A673 (cell line): ENCODE results near the gene SLC15A4. TPM values are rescaled to one million over a fixed set of nuclear protein-coding genes. Genes with fewer than 3 reads are reported as not detected.
"Not testable (repeated sequence)": the region's sequence is repeated elsewhere in the genome, so short reads cannot be mapped to it uniquely, and the experiment has no call there.

Experiments used
- BruUV-seq: library from RNA; stranded (reverse); fragments of 400-500 nt; replicated peaks from 2 replicates; lab custom pipeline; 2021; lab: Mats Ljungman, UMichigan
- CTCF ChIA-PET: fragments of 300-600 bp; sonication (Branson Sonifier 250); formaldehyde crosslinking; loops from one replicate; lab custom pipeline; 2022; ENCODE audit warnings: antibody characterized with exemption; lab: Charles Lee
- POLR2A ChIA-PET: fragments of 300-600 bp; sonication (Branson Sonifier 250); formaldehyde crosslinking; loops from one replicate; lab custom pipeline; 2022; ENCODE audit warnings: antibody characterized with exemption; ENCODE audit not compliant: low non-redundant PET; lab: Charles Lee
- DNase-seq: peaks from one replicate; pipeline ENCODE4 v3.0.0-alpha.2; 2015; ENCODE audit warnings: low spot score
- H3K27ac ChIP-seq: fragments of 200-600 bp; sonication (generic); 2 replicates; pipeline ENCODE4 v1.5.1; 2016; ENCODE audit warnings: mixed run types, low read depth, mild to moderate bottlenecking, mixed read lengths, antibody characterized with exemption, low read length; ENCODE audit not compliant: poor library complexity, severe bottlenecking
- H3K27me3 ChIP-seq: fragments of 200-600 bp; sonication (generic); replicated peaks from 2 replicates; pipeline ENCODE4 v1.6.1; 2017; ENCODE audit warnings: mixed run types, low read depth, mild to moderate bottlenecking, mixed read lengths, antibody characterized with exemption, low read length; ENCODE audit not compliant: insufficient read depth, poor library complexity
- H3K36me3 ChIP-seq: fragments of 200-600 bp; sonication (generic); 2 replicates; pipeline ENCODE4 v1.6.1; 2016; ENCODE audit warnings: mixed run types, mild to moderate bottlenecking, mixed read lengths, antibody characterized with exemption, low read length; ENCODE audit not compliant: insufficient read depth, poor library complexity, severe bottlenecking
- H3K4me1 ChIP-seq: fragments of 200-600 bp; sonication (generic); 2 replicates; pipeline ENCODE4 v1.6.1; 2017; ENCODE audit warnings: mixed run types, mild to moderate bottlenecking, mixed read lengths, antibody characterized with exemption, low read length; ENCODE audit not compliant: insufficient read depth, poor library complexity, severe bottlenecking
- H3K4me3 ChIP-seq: fragments of 200-600 bp; sonication (generic); 2 replicates; pipeline ENCODE4 v1.5.1; 2016; ENCODE audit warnings: low read depth, mixed run types, mild to moderate bottlenecking, mixed read lengths, low read length; ENCODE audit not compliant: poor library complexity, severe bottlenecking
- H3K9me3 ChIP-seq: fragments of 200-600 bp; sonication (generic); 2 replicates; pipeline ENCODE4 v1.6.1; 2016; ENCODE audit warnings: mixed run types, low read depth, mild to moderate bottlenecking, mixed read lengths, antibody characterized with exemption, low read length; ENCODE audit not compliant: poor library complexity, severe bottlenecking
- EZH2 ChIP-seq: fragments of 200-600 bp; sonication (generic); IDR thresholded peaks from 2 replicates; pipeline ENCODE4 v1.6.1; 2017; ENCODE audit warnings: borderline replicate concordance, low read depth, mild to moderate bottlenecking, mixed read lengths, antibody characterized with exemption, low read length; ENCODE audit not compliant: poor library complexity, severe bottlenecking
- intact Hi-C: fragments of 100-400 bp; cut with micrococcal nuclease; formaldehyde crosslinking; loops from one replicate; pipeline ENCODE4 v1.10.0; 2022; ENCODE audit not compliant: unreplicated experiment
- total RNA-seq: library from RNA; stranded (reverse); gene quantifications from 2 replicates; pipeline ENCODE4 v1.2.3, GENCODE V29; 2021
- TF ChIP-seq, protein P1 (sequence below): fragments of 300-800, 200-600 bp; sonication (generic); conservative IDR thresholded peaks from 2 replicates; pipeline ENCODE4 v1.5.1; 2017; ENCODE audit warnings: low read depth, mild to moderate bottlenecking, antibody characterized with exemption, low read length, moderate library complexity, mixed read lengths

SLC15A4 gene
- total RNA-seq, 1 experiment from 2014 or later = 20.3 TPM

DNA sequence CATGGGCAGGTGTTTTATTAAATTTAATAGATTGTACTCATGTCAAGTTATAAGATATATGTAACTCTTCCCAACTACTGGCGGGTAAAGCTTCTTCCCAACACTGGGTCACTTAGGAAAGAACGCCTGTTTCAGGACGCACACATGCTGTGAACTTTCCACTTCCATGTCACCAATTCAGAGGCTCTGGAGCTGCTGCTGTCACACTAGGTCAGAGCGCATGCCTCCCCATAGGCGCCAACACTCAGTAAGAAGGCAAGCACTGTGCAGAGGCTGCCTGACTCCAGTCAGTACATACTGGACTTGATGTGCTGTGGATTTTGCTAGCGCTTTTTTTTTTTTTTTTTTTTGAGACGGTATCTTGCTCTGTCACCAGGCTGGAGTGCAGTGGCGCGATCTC, 17.2 kb downstream of the SLC15A4 start:
- CTCF ChIA-PET = no interaction called here
- Histone ChIP-seq H3K36me3 (peaks cover 34% of the 10 kb centered on the region), H3K4me3 (no peak overlapping the region), H3K27ac (no peak overlapping the region), H3K4me1 (peaks cover 8% of the 10 kb centered on the region), H3K9me3 (no peaks in the 10 kb centered on the region), H3K27me3 (no peaks in the 10 kb centered on the region)
- DNase-seq = no peak
- POLR2A ChIA-PET = no interaction called here
- no peak for TF ChIP-seq EZH2
- TF ChIP-seq, protein P1, sequence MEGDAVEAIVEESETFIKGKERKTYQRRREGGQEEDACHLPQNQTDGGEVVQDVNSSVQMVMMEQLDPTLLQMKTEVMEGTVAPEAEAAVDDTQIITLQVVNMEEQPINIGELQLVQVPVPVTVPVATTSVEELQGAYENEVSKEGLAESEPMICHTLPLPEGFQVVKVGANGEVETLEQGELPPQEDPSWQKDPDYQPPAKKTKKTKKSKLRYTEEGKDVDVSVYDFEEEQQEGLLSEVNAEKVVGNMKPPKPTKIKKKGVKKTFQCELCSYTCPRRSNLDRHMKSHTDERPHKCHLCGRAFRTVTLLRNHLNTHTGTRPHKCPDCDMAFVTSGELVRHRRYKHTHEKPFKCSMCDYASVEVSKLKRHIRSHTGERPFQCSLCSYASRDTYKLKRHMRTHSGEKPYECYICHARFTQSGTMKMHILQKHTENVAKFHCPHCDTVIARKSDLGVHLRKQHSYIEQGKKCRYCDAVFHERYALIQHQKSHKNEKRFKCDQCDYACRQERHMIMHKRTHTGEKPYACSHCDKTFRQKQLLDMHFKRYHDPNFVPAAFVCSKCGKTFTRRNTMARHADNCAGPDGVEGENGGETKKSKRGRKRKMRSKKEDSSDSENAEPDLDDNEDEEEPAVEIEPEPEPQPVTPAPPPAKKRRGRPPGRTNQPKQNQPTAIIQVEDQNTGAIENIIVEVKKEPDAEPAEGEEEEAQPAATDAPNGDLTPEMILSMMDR = no peak
- intact Hi-C loops = no loop called here
- BruUV-seq = no TSS peak

DNA sequence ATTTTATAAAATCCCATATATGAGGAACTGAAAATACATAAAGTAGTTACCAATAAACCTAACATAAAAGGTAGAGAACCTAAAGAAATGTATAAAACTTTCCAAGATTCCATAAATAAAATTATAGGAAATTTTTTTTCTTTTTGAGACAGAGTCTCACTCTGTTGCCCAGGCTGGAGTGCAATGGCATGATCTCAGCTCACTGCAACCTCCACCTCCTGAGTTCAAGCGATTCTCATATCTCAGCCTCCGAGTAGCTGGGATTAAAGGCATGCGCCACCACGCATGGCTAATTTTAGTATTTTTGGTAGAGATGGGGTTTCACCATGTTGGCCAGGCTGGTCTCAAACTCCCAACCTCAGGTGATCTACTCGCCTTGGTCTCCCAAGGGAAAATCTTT, 18.4 kb downstream of the SLC15A4 start:
- H3K27me3 ChIP-seq, CTCF ChIA-PET, BruUV-seq, H3K4me1 ChIP-seq, DNase-seq, H3K4me3 ChIP-seq, POLR2A ChIA-PET, H3K27ac ChIP-seq, H3K9me3 ChIP-seq, intact Hi-C loops: not testable (repeated sequence)
- peaks cover 39% of the 10 kb centered on the region for H3K36me3 ChIP-seq

DNA sequence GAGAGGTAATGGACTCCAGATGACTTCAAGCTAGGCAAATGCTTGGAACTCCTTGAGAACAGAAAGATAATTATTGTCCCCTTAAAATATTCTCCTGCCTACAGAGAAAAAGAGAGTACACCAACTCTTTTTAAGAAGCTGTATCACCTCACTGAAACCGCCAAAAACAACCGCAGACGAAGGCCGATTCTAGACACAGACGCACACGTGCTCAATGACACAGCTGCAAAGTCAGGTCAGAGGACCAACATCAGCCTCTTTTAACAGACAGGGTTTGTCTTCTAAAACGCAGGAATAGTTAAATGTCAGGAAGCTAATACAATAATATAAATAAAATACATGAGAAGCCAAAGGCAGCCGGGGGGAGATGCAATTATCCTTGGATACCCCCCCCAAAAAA, 19.0 kb downstream of the SLC15A4 start:
- no peak for TF ChIP-seq EZH2
- TF ChIP-seq, protein P1 = no peak
- no peaks in the 10 kb centered on the region for H3K9me3 ChIP-seq
- ChIA-PET POLR2A (no interaction called here), CTCF (no interaction called here)
- H3K4me3 ChIP-seq = no peak overlapping the region
- no TSS peak for BruUV-seq
- no peak overlapping the region for H3K27ac ChIP-seq
- intact Hi-C loops = no loop called here
- H3K36me3 ChIP-seq = peaks cover 42% of the 10 kb centered on the region
- H3K27me3 ChIP-seq = no peaks in the 10 kb centered on the region
- DNase-seq = no peak
- no peaks in the 10 kb centered on the region for H3K4me1 ChIP-seq

DNA sequence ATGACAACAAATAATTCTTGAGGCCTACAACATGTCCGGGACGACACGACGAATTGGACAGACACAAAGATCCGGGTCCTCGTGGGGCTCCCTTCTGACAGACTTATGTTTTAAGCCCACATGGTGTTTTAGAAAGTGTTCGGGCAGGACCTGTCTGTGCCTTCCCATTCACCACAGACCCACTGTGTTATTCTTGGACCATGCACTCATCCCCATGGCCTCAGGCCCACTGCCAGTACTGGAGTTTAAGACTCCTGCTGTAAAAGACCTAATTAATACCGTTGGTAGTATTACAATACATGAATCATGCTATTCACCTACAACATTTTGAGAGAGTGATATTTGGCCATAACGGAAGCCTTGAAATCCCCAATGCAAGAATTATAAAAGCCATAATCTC, 20.0 kb downstream of the SLC15A4 start:
- no peak for DNase-seq

More for the DNA sequence above, 20.0 kb downstream of the SLC15A4 start:
- no peak overlapping the region for H3K27ac ChIP-seq
- no peaks in the 10 kb centered on the region for H3K9me3 ChIP-seq
- H3K27me3 ChIP-seq = no peaks in the 10 kb centered on the region
- no peak overlapping the region for H3K4me3 ChIP-seq
- POLR2A ChIA-PET = no interaction called here
- H3K36me3 ChIP-seq = peaks cover 42% of the 10 kb centered on the region
- no peaks in the 10 kb centered on the region for H3K4me1 ChIP-seq
- intact Hi-C loops = no loop called here
- CTCF ChIA-PET = no interaction called here
- no peak for TF ChIP-seq EZH2
- TF ChIP-seq, protein P1 = no peak
- no TSS peak for BruUV-seq
